ENCODE measurements around the gene CREBRF. TPM values are rescaled to one million over a fixed set of nuclear protein-coding genes. Genes with fewer than 3 reads are reported as not detected.
A peak's percentile ranks its signal among the peaks of the same experiment; 100 is the strongest.

The CREBRF gene
- total and polyA plus RNA-seq, 2 donors (not counting 1 experiment from before 2014, with no cell fraction given) = 29.7 to 89.7 TPM

DNA sequence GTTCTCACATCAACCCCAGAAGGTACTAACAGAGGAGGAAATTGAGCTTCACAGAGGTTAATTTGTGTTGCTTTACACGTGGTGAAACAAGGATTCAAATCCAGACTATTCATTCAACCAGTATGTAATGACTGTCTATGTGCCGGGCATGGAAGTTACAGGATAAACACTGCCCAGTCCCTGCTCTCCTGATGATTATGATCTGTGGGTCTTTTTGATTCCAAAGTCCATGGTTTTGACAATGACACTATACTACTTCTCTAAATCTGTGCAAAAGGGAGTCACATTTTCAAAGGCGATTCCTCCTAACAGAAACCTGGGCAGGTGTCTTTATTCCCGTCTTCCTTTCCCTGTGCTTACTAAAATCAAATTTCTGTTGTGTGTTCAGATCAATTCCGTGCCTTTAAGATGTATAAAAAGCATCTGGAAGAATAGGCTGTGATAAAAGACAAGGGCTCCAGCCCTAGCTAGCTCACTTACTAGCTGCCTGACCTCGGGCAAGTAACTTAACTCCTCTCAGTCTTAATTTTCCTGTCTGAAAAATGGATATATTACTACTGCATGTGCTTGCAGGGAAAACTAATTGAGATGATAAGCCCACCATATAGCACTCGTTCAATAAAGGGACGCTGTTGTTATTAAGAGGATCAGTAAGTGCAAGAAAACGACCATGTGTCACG, 970 bp upstream of the CREBRF start:
- Histone ChIP-seq H4K20me1 (ENCODE audit: control insufficient read depth, insufficient read depth, low read length, poor library complexity, severe bottlenecking) (peaks cover 32% of the 10 kb centered on the region), H3K4me2 (replicated peaks; ENCODE audit: low read depth, low read length, poor library complexity, severe bottlenecking) (peak overlapping the region; percentile 81), H3K36me3 (replicated peaks in 1 of 2; ENCODE audit: control extremely low read depth in 1 of 2, control insufficient read depth in 1 of 2, extremely low read depth in 1 of 2, insufficient read depth in 2 of 2, low read length in 1 of 2) (peaks cover 0 to 5% of the 10 kb centered on the region in 2 experiments), H3K27me3 (replicated peaks in 1 of 4; ENCODE audit: control extremely low read depth in 1 of 4, control insufficient read depth in 3 of 4, insufficient read depth in 4 of 4, low read length in 3 of 4) (no peaks in the 10 kb centered on the region), H3K9me3 (ENCODE audit: control extremely low read depth in 1 of 3, control insufficient read depth in 2 of 3, insufficient read depth in 1 of 3, low read length in 2 of 3) (no peaks in the 10 kb centered on the region), H3K27ac (ENCODE audit: low read length in 2 of 2) (peak overlapping the region; percentile 17 to 100), H3K79me2 (ENCODE audit: control insufficient read depth, insufficient read depth, low read length) (peaks cover 36% of the 10 kb centered on the region), H2AFZ (ENCODE audit: insufficient read depth, low read depth, low read length, poor library complexity, severe bottlenecking) (peak overlapping the region; percentile 80), H3K9ac (ENCODE audit: low read length) (peak overlapping the region; percentile 98), H3K4me1 (ENCODE audit: control insufficient read depth in 2 of 2, insufficient read depth in 2 of 2, low read length in 2 of 2) (peaks cover 19 to 28% of the 10 kb centered on the region in 2 donors), H3K4me3 (ENCODE audit: control extremely low read depth in 1 of 5, extremely low read depth in 1 of 5, insufficient read depth in 1 of 5, low read depth in 2 of 5, low read length in 4 of 5) (peak overlapping the region; percentile 75 to 97 (median 89))
- Mint-ChIP-seq H3K4me1 (peaks cover 38% of the 10 kb centered on the region), H3K4me3 (peak overlapping the region; percentile 87), H3K9me3 (ENCODE audit: insufficient read depth) (no peaks in the 10 kb centered on the region), H3K27ac (peak overlapping the region; percentile 85), H3K27me3 (peaks cover 8% of the 10 kb centered on the region)
- WGBS (ENCODE audit: insufficient coverage) = 0% methylated on average over 4 of the region's 10 CpGs
- DNase-seq (no peak), ATAC-seq (ENCODE audit: low read depth) (no peak)
- ChIA-PET POLR2A (no interaction called here), CTCF (interaction anchor here (0.6 to 1.0 kb wide), 2 partner anchors 71 to 575 kb away, joined by 3 to 5 read pairs; no protein-coding TSS in a partner anchor)
- no peak for TF ChIP-seq EZH2 (IDR thresholded peaks at IDR 0.05; ENCODE audit: borderline replicate concordance, insufficient read depth, low read depth, low read length, poor library complexity, severe bottlenecking)
- TF ChIP-seq, protein P1, sequence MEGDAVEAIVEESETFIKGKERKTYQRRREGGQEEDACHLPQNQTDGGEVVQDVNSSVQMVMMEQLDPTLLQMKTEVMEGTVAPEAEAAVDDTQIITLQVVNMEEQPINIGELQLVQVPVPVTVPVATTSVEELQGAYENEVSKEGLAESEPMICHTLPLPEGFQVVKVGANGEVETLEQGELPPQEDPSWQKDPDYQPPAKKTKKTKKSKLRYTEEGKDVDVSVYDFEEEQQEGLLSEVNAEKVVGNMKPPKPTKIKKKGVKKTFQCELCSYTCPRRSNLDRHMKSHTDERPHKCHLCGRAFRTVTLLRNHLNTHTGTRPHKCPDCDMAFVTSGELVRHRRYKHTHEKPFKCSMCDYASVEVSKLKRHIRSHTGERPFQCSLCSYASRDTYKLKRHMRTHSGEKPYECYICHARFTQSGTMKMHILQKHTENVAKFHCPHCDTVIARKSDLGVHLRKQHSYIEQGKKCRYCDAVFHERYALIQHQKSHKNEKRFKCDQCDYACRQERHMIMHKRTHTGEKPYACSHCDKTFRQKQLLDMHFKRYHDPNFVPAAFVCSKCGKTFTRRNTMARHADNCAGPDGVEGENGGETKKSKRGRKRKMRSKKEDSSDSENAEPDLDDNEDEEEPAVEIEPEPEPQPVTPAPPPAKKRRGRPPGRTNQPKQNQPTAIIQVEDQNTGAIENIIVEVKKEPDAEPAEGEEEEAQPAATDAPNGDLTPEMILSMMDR (IDR thresholded peaks at IDR 0.05) = no peak
- intact Hi-C loops (cut with micrococcal nuclease) = loop anchor here (5.0 kb wide), 4 partner anchors 223 to 1048 kb away; partner anchors contain the start of genes CPEB4, ERGIC1, FBXW11 and UBTD2

DNA sequence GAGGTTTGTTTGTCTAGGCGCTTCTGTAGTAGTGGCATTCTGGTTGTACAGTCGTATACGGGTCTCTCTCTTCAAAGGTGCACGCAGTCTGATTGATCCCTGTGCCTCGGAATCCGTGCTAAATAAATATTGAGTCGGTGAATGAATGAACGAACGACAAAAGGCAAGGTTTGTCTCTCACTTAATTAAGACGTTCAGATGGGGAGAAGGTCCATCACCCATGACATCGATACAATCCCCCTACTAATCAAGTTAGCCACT, 500 bp upstream of the CREBRF start:
- POLR2A ChIA-PET = no interaction called here
- H3K4me1 Mint-ChIP-seq = peaks cover 41% of the 10 kb centered on the region
- H3K27ac Mint-ChIP-seq = peak overlapping the region; percentile 85
- H3K4me3 ChIP-seq (ENCODE audit: control extremely low read depth in 1 of 5, extremely low read depth in 1 of 5, insufficient read depth in 1 of 5, low read depth in 2 of 5, low read length in 4 of 5) = peak overlapping the region; percentile 75 to 97 (median 89)
- no peak for TF ChIP-seq EZH2 (IDR thresholded peaks at IDR 0.05; ENCODE audit: borderline replicate concordance, insufficient read depth, low read depth, low read length, poor library complexity, severe bottlenecking)
- TF ChIP-seq, protein P1 (IDR thresholded peaks at IDR 0.05) = no peak
- intact Hi-C loops (cut with micrococcal nuclease) = loop anchor here (5.0 kb wide), 4 partner anchors 223 to 1048 kb away; partner anchors contain the start of genes CPEB4, ERGIC1, FBXW11 and UBTD2
- H3K4me1 ChIP-seq (ENCODE audit: control insufficient read depth in 2 of 2, insufficient read depth in 2 of 2, low read length in 2 of 2) = peaks cover 19 to 28% of the 10 kb centered on the region in 2 donors
- no peaks in the 10 kb centered on the region for H3K9me3 ChIP-seq (ENCODE audit: control extremely low read depth in 1 of 3, control insufficient read depth in 2 of 3, insufficient read depth in 1 of 3, low read length in 2 of 3)
- H3K9ac ChIP-seq (ENCODE audit: low read length) = peak overlapping the region; percentile 98
- peak overlapping the region; percentile 81 for H3K4me2 ChIP-seq (replicated peaks; ENCODE audit: low read depth, low read length, poor library complexity, severe bottlenecking)
- H2AFZ ChIP-seq (ENCODE audit: insufficient read depth, low read depth, low read length, poor library complexity, severe bottlenecking) = peak overlapping the region; percentile 80
- CTCF ChIA-PET = no interaction called here
- H3K27me3 Mint-ChIP-seq = peaks cover 6% of the 10 kb centered on the region
- peak overlapping the region; percentile 17 to 100 for H3K27ac ChIP-seq (ENCODE audit: low read length in 2 of 2)
- ATAC-seq (ENCODE audit: low read depth) = no peak
- 0% methylated on average over 3 of the region's 11 CpGs for WGBS (ENCODE audit: insufficient coverage)
- H4K20me1 ChIP-seq (ENCODE audit: control insufficient read depth, insufficient read depth, low read length, poor library complexity, severe bottlenecking) = peaks cover 37% of the 10 kb centered on the region
- no peaks in the 10 kb centered on the region for H3K27me3 ChIP-seq (replicated peaks in 1 of 4; ENCODE audit: control extremely low read depth in 1 of 4, control insufficient read depth in 3 of 4, insufficient read depth in 4 of 4, low read length in 3 of 4)
- H3K79me2 ChIP-seq (ENCODE audit: control insufficient read depth, insufficient read depth, low read length) = peaks cover 36% of the 10 kb centered on the region
- H3K36me3 ChIP-seq (replicated peaks in 1 of 2; ENCODE audit: control extremely low read depth in 1 of 2, control insufficient read depth in 1 of 2, extremely low read depth in 1 of 2, insufficient read depth in 2 of 2, low read length in 1 of 2) = peaks cover 0 to 5% of the 10 kb centered on the region in 2 experiments
- H3K9me3 Mint-ChIP-seq (ENCODE audit: insufficient read depth) = no peaks in the 10 kb centered on the region
- no peak for DNase-seq
- peak overlapping the region; percentile 87 for H3K4me3 Mint-ChIP-seq

All from B cell (primary cell).